B cell (primary cell): Measurements from ENCODE around the gene RHBDF1.

ENCODE experiments used
- EZH2 ChIP-seq: IDR thresholded peaks from 2 replicates; pipeline ENCODE4 v1.6.1; 2012; ENCODE audit warnings: borderline replicate concordance, low read depth, mild to moderate bottlenecking, moderate library complexity, low read length; ENCODE audit not compliant: insufficient read depth, poor library complexity, severe bottlenecking
- TF ChIP-seq, protein P1 (sequence below): fragments of 200-600 bp; IDR thresholded peaks from one replicate; pipeline ENCODE4 v1.8.0; 2022; ENCODE audit warnings: antibody characterized with exemption, mild to moderate bottlenecking

GRCh38 chr16:58491-59439 is 13.7 kb downstream of the RHBDF1 start:
- TF ChIP-seq, protein P1, sequence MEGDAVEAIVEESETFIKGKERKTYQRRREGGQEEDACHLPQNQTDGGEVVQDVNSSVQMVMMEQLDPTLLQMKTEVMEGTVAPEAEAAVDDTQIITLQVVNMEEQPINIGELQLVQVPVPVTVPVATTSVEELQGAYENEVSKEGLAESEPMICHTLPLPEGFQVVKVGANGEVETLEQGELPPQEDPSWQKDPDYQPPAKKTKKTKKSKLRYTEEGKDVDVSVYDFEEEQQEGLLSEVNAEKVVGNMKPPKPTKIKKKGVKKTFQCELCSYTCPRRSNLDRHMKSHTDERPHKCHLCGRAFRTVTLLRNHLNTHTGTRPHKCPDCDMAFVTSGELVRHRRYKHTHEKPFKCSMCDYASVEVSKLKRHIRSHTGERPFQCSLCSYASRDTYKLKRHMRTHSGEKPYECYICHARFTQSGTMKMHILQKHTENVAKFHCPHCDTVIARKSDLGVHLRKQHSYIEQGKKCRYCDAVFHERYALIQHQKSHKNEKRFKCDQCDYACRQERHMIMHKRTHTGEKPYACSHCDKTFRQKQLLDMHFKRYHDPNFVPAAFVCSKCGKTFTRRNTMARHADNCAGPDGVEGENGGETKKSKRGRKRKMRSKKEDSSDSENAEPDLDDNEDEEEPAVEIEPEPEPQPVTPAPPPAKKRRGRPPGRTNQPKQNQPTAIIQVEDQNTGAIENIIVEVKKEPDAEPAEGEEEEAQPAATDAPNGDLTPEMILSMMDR = no peak
- TF ChIP-seq EZH2 = no peak
